Smooth muscle cell (in vitro differentiated cells): ENCODE results near the gene ANKRD39. TPM values are rescaled to one million over a fixed set of nuclear protein-coding genes. Genes with fewer than 3 reads are reported as not detected.
A peak's percentile ranks its signal among the peaks of the same experiment; 100 is the strongest.

Source experiments
- DNase-seq: peaks from one replicate; lab custom pipeline; 2025; ENCODE audit not compliant: unreplicated experiment; lab: John Stamatoyannopoulos, UW
- H2AFZ ChIP-seq: fragments of 200-600 bp; sonication (generic); 2 replicates; pipeline ENCODE4 v1.6.0; 2016; ENCODE audit warnings: antibody characterized with exemption, low read depth, mild to moderate bottlenecking
- H3F3A ChIP-seq: fragments of 200-600 bp; sonication (generic); 2 replicates; pipeline ENCODE4 v1.6.0; 2017; ENCODE audit warnings: antibody characterized with exemption, low read depth
- H3K27ac ChIP-seq: fragments of 200-600 bp; sonication (generic); 2 replicates; pipeline ENCODE4 v1.5.1; 2016; ENCODE audit warnings: low read depth, mild to moderate bottlenecking
- H3K27me3 ChIP-seq: fragments of 200-600 bp; sonication (generic); 2 replicates; pipeline ENCODE4 v1.6.1; 2016; ENCODE audit warnings: low read depth, mild to moderate bottlenecking
- H3K36me3 ChIP-seq: fragments of 200-600 bp; sonication (generic); 2 replicates; pipeline ENCODE4 v1.5.1; 2016; ENCODE audit warnings: low read depth
- H3K4me1 ChIP-seq: fragments of 200-600 bp; sonication (generic); 2 replicates; pipeline ENCODE4 v1.5.1; 2016; ENCODE audit warnings: low read depth
- H3K4me2 ChIP-seq: fragments of 200-600 bp; sonication (generic); 2 replicates; pipeline ENCODE4 v1.6.0; 2016; ENCODE audit warnings: mild to moderate bottlenecking
- H3K4me3 ChIP-seq: fragments of 200-600 bp; sonication (generic); 2 replicates; pipeline ENCODE4 v1.5.1; 2016; ENCODE audit warnings: mild to moderate bottlenecking
- H3K79me2 ChIP-seq: fragments of 200-600 bp; sonication (generic); 2 replicates; pipeline ENCODE4 v1.6.0; 2016; ENCODE audit warnings: low read depth, mild to moderate bottlenecking
- H3K9ac ChIP-seq: fragments of 200-600 bp; sonication (generic); 2 replicates; pipeline ENCODE4 v1.6.0; 2016; ENCODE audit warnings: low read depth
- H3K9me3 ChIP-seq: fragments of 200-600 bp; sonication (generic); replicated peaks from 2 replicates; pipeline ENCODE4 v1.5.1; 2016; ENCODE audit warnings: low read depth
- H4K20me1 ChIP-seq: fragments of 200-600 bp; sonication (generic); 2 replicates; pipeline ENCODE4 v1.6.0; 2016; ENCODE audit warnings: low read depth
- WGBS: methylation state at CpG from one replicate; pipeline ENCODE4 v1.1.7; 2016; ENCODE audit warnings: low lambda C conversion rate; 5-methylcytosine and 5-hydroxymethylcytosine counted together
- polyA plus RNA-seq: library from polyadenylated mRNA; unstranded; fragments of >200 nt; fragmentation: Nextera tagmentation; extraction: Ambion mirVana; gene quantifications from 2 replicates; pipeline ENCODE4 v1.2.1, GENCODE V29; 2016
- total RNA-seq: library from RNA; depleted of rRNA; stranded (reverse); fragments of >200 nt; gene quantifications from 2 replicates; pipeline ENCODE4 v1.2.3, GENCODE V29; 2014
- TF ChIP-seq, protein P1 (sequence below): fragments of 200-600 bp; sonication (generic); IDR thresholded peaks from 2 replicates; pipeline ENCODE4 v1.5.1; 2017; ENCODE audit warnings: borderline replicate concordance, mild to moderate bottlenecking, antibody characterized with exemption; ENCODE audit not compliant: insufficient read depth, poor library complexity, severe bottlenecking

ANKRD39 gene
- total and polyA plus RNA-seq, 2 experiments from 2014 or later = 7.9 to 16.5 TPM

DNA sequence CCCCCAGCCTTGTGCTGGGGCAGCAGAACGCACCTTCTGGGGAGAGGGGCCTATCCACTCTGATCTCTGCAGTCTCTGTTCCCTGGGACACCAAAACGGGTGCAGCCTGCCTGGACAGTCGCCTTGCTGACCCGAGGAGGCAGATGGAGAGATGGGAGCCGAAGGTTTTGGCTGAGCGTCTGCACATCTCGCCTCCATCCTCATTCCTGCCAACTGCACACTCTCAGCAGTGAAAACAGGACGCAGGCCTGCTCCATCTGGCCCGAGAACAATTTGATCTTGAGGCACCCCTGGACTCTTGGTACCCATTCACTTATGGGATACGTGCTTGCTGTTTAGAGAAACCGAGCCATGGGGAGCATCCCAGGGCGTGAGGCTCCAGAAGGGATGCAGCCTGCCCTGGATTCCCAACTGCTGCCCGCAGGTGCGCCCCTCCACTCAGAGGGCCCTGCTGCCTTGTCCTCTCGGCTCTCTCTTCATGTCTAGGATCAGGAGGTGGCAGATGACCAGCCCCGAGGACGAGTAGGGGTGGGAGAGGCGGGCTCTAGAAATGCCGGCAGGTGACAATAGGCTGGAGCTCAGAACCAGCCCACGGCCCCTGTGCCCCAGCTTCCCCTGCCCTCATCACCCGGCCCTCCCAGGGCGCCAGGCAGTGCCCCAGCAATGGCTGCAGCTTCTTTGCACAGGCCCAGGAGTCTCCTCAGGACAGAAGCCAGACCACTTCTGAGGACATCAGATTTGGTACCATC lies 21.2 kb upstream of the ANKRD39 start:
- no peak for DNase-seq
- H2AFZ ChIP-seq = no peak overlapping the region
- H3K4me1 ChIP-seq = peaks cover 40% of the 10 kb centered on the region
- H3K27me3 ChIP-seq = no peaks in the 10 kb centered on the region
- no peak overlapping the region for H3K9ac ChIP-seq
- H3F3A ChIP-seq = peaks cover 12% of the 10 kb centered on the region
- no peak overlapping the region for H3K27ac ChIP-seq
- TF ChIP-seq, protein P1, sequence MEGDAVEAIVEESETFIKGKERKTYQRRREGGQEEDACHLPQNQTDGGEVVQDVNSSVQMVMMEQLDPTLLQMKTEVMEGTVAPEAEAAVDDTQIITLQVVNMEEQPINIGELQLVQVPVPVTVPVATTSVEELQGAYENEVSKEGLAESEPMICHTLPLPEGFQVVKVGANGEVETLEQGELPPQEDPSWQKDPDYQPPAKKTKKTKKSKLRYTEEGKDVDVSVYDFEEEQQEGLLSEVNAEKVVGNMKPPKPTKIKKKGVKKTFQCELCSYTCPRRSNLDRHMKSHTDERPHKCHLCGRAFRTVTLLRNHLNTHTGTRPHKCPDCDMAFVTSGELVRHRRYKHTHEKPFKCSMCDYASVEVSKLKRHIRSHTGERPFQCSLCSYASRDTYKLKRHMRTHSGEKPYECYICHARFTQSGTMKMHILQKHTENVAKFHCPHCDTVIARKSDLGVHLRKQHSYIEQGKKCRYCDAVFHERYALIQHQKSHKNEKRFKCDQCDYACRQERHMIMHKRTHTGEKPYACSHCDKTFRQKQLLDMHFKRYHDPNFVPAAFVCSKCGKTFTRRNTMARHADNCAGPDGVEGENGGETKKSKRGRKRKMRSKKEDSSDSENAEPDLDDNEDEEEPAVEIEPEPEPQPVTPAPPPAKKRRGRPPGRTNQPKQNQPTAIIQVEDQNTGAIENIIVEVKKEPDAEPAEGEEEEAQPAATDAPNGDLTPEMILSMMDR = no peak
- H3K4me2 ChIP-seq = no peak overlapping the region
- no peaks in the 10 kb centered on the region for H4K20me1 ChIP-seq
- 95% methylated on average over 22 of the region's 22 CpGs for WGBS
- H3K4me3 ChIP-seq = no peak overlapping the region
- no peaks in the 10 kb centered on the region for H3K79me2 ChIP-seq
- no peaks in the 10 kb centered on the region for H3K9me3 ChIP-seq
- H3K36me3 ChIP-seq = no peaks in the 10 kb centered on the region

DNA sequence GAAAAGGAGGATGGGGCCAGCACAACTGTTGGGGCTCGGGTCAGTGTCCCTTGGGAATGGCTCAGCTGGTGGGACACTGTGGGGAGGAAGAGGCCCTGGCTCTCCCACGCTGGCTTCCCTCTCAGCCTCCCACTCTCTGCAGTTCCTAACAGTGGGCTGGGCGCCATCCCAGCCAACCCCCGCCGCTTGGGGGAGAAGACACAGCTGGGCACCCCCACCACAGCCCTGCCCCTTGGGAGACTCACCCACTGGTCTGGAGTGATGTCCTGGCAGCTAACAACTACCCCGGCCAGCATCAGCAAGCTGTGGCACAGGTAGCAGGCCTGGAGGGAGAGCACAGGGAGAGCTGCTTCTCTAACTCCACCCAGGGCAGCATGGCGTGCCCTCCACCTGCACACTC lies 20.4 kb upstream of the ANKRD39 start:
- H3K27ac ChIP-seq = no peak overlapping the region
- no peak overlapping the region for H3K4me2 ChIP-seq
- H3K4me3 ChIP-seq = no peak overlapping the region
- WGBS = 93% methylated on average over 7 of the region's 7 CpGs
- DNase-seq = no peak
- no peak overlapping the region for H2AFZ ChIP-seq
- peaks cover 16% of the 10 kb centered on the region for H3F3A ChIP-seq
- no peaks in the 10 kb centered on the region for H3K36me3 ChIP-seq
- no peak overlapping the region for H3K9ac ChIP-seq
- no peaks in the 10 kb centered on the region for H4K20me1 ChIP-seq
- H3K9me3 ChIP-seq = no peaks in the 10 kb centered on the region
- no peaks in the 10 kb centered on the region for H3K27me3 ChIP-seq
- H3K4me1 ChIP-seq = peaks cover 46% of the 10 kb centered on the region
- TF ChIP-seq, protein P1 = no peak
- H3K79me2 ChIP-seq = no peaks in the 10 kb centered on the region

DNA sequence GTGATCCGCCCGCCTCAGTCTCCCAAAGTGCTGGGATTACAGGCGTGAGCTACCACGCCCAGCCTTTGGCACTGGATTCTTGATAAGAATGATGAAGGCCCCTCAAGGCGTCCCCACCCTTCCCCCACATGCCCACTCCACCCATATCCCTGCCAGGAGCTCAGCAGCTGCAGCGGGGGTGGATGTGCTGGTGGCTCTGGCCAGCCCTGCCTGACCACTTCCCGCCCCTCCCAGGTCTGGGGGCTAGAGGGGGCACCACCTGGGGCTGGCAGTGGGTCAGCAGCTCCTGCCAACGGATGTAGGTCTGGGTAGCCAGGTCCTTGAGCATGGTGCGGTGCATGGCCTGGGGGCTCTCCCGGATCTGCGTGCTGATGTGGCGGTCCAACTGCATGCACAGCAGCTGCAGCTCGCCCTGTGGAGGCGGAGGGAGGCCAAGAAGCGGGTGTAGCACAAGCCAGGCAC lies 19.8 kb upstream of the ANKRD39 start:
- Histone ChIP-seq H3K4me3 (no peak overlapping the region), H3K4me1 (peaks cover 46% of the 10 kb centered on the region), H3K79me2 (no peaks in the 10 kb centered on the region), H3K4me2 (no peak overlapping the region), H3K36me3 (no peaks in the 10 kb centered on the region), H3K9me3 (no peaks in the 10 kb centered on the region), H3K9ac (no peak overlapping the region), H3K27ac (no peak overlapping the region), H2AFZ (no peak overlapping the region), H3K27me3 (no peaks in the 10 kb centered on the region), H3F3A (peaks cover 16% of the 10 kb centered on the region), H4K20me1 (no peaks in the 10 kb centered on the region)
- 81% methylated on average over 11 of the region's 15 CpGs for WGBS
- TF ChIP-seq, protein P1 = no peak
- no peak for DNase-seq

DNA sequence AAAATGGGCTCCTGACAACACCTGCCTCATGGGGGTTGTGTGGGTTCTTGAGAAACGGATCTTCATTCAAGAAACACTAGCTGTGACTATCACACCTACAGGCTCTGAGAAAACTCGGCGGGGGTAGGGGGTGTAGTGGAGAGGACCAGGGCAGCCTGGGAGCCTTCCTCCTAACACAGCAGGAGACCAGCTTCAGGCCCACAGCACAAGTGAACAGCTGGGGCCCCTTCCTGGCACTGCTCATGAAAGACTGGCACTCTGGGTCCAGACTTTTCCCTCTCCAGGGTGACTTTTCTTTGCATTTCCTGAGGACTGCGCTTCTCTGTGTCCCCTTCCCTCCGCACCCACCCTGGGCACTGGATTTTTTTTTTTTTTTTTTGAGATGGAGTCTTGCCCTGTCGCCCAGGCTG lies 19.2 kb upstream of the ANKRD39 start:
- H3K9ac ChIP-seq = no peak overlapping the region
- no peak overlapping the region for H3K4me3 ChIP-seq
- no peaks in the 10 kb centered on the region for H3K27me3 ChIP-seq
- H3K27ac ChIP-seq = peak overlapping the region; percentile 22
- 90% methylated on average over 6 of the region's 6 CpGs for WGBS
- H3K4me1 ChIP-seq = peaks cover 44% of the 10 kb centered on the region
- DNase-seq = no peak
- no peaks in the 10 kb centered on the region for H4K20me1 ChIP-seq
- H3K9me3 ChIP-seq = no peaks in the 10 kb centered on the region
- H3F3A ChIP-seq = peaks cover 16% of the 10 kb centered on the region
- no peaks in the 10 kb centered on the region for H3K79me2 ChIP-seq
- TF ChIP-seq, protein P1 = no peak
- H3K4me2 ChIP-seq = no peak overlapping the region
- no peak overlapping the region for H2AFZ ChIP-seq
- H3K36me3 ChIP-seq = no peaks in the 10 kb centered on the region
